T-helper 1 cell treated with Interleukin-12 subunit alpha and Interleukin-12 subunit beta and Interleukin-4 antibody, amounts not matched to agents 30 μg/mL and 1 μg/mL, for 36 hours (primary cell): ENCODE results near the gene PCCA.

Source experiments
- H3K27ac Mint-ChIP-seq: one replicate; pipeline ENCODE4 v1.8.0; 2021; ENCODE audit warnings: mild to moderate bottlenecking, mixed read lengths
- H3K27me3 Mint-ChIP-seq: one replicate; pipeline ENCODE4 v1.8.0; 2021; ENCODE audit warnings: low read depth, mixed read lengths
- H3K36me3 Mint-ChIP-seq: one replicate; pipeline ENCODE4 v1.8.0; 2021; ENCODE audit warnings: low read depth, mixed read lengths
- H3K4me1 Mint-ChIP-seq: one replicate; pipeline ENCODE4 v1.8.0; 2021; ENCODE audit warnings: low read depth, mixed read lengths
- H3K4me3 Mint-ChIP-seq: one replicate; pipeline ENCODE4 v1.8.0; 2021; ENCODE audit warnings: mild to moderate bottlenecking, moderate library complexity, mixed read lengths
- H3K9me3 Mint-ChIP-seq: one replicate; pipeline ENCODE4 v1.8.0; 2021; ENCODE audit warnings: mixed read lengths

PCCA gene

DNA sequence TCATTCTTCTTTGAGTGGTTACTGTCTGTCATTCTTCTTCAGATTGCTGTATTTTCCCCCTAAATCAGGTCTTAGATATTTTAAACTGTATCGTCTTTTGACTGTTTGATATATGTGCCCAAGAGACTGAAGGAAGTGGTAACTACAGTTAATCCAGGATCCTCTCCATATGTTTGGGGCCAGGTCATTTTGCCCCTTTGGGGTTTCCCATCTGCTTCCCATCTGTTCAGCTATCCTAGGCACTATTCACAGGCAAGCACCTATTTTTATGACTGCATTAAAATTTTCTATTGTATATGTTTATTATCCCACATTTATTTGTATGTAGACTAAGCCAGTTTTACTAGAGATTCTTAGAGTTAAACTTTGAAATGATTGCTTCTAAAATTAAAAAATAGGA lies 244.2 kb downstream of the PCCA start:
- Mint-ChIP-seq H3K27me3 (no peaks in the 10 kb centered on the region), H3K4me3 (no peak overlapping the region), H3K36me3 (peaks cover 38% of the 10 kb centered on the region), H3K9me3 (peaks cover 23% of the 10 kb centered on the region), H3K4me1 (peaks cover 18% of the 10 kb centered on the region), H3K27ac (peak overlapping the region; percentile 13)

DNA sequence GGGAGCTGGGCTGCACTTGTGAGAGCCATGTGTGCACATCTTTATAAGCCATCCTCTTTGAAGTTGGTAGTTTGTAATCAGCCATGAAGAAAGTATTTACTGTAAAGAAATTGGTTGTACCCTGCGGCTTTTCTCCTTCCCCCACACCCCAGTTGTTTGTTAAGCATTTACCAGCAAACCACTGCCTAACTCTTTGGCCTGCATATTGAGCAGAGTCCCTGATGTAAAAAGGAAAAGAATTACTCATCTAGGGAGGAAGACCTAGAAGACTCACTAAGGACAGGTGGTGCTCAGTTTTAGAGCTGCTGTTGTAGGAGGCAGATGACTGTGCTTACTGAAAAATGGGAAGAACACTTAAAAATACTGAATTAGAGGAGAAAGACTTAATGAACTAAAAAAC lies 245.3 kb downstream of the PCCA start:
- Mint-ChIP-seq H3K4me3 (peak overlapping the region; percentile 12), H3K36me3 (peaks cover 36% of the 10 kb centered on the region), H3K27ac (peak overlapping the region; percentile 47), H3K4me1 (peaks cover 18% of the 10 kb centered on the region), H3K9me3 (peaks cover 21% of the 10 kb centered on the region), H3K27me3 (no peaks in the 10 kb centered on the region)

DNA sequence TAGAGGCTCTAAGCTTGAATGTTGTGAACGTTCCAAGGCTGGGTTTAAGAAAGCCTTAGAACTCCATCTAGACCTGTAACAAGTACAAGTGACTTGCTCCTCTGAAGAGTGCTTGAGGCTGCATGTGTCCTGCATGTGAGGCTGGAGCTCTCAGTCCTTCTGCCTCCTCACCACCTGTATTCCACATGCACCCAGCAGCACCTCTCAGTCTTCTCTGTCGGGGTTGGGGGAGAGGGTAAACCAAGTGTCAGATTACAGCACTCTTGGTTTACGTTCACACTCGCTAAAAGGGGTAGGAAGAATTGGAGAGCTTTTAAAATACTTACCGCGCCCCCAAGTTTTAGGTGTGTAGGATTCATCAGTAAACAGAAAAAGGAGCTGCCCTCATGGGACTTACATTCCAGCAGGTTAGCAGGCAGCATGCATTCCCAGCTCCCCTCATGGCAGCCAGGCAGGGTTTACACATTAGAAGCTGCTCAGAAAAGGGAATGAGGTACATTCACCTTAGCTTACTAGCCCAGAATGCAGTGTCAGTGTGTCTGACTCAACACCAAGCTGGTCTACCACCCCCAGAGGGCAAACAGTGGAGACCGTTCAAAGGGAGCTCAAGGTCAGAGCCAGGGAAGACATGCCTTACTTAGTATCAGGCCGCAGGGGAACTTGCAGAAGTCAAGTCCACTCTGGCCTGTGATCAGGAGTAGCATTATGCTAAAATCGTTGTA lies 248.1 kb downstream of the PCCA start:
- H3K4me3 Mint-ChIP-seq: no peak overlapping the region
- H3K27me3 Mint-ChIP-seq: no peaks in the 10 kb centered on the region
- H3K27ac Mint-ChIP-seq: no peak overlapping the region
- H3K36me3 Mint-ChIP-seq: peaks cover 40% of the 10 kb centered on the region
- peaks cover 21% of the 10 kb centered on the region for H3K9me3 Mint-ChIP-seq
- H3K4me1 Mint-ChIP-seq: peaks cover 32% of the 10 kb centered on the region

GRCh38 chr13:100338275-100338674 lies 249.4 kb downstream of the PCCA start:
- Mint-ChIP-seq H3K9me3 (peaks cover 16% of the 10 kb centered on the region), H3K27ac (no peak overlapping the region), H3K4me3 (no peak overlapping the region), H3K4me1 (peaks cover 28% of the 10 kb centered on the region), H3K36me3 (peaks cover 36% of the 10 kb centered on the region), H3K27me3 (no peaks in the 10 kb centered on the region)

GRCh38 chr13:100339411-100339940 lies 250.6 kb downstream of the PCCA start:
- peaks cover 34% of the 10 kb centered on the region for H3K36me3 Mint-ChIP-seq
- H3K27me3 Mint-ChIP-seq: no peaks in the 10 kb centered on the region
- no peak overlapping the region for H3K27ac Mint-ChIP-seq
- H3K4me3 Mint-ChIP-seq: no peak overlapping the region
- H3K9me3 Mint-ChIP-seq: peaks cover 13% of the 10 kb centered on the region
- H3K4me1 Mint-ChIP-seq: peaks cover 20% of the 10 kb centered on the region

- H3K4me3 Mint-ChIP-seq: peak overlapping the region; percentile 15
- H3K27ac Mint-ChIP-seq: peak overlapping the region; percentile 27
- peaks cover 23% of the 10 kb centered on the region for H3K36me3 Mint-ChIP-seq
- no peaks in the 10 kb centered on the region for H3K9me3 Mint-ChIP-seq
- H3K4me1 Mint-ChIP-seq: peaks cover 19% of the 10 kb centered on the region
- no peaks in the 10 kb centered on the region for H3K27me3 Mint-ChIP-seq
These were observed 252.0 kb downstream of the PCCA start for GRCh38 chr13:100340865-100341264.

- Mint-ChIP-seq H3K27me3 (no peaks in the 10 kb centered on the region), H3K9me3 (no peaks in the 10 kb centered on the region), H3K27ac (no peak overlapping the region), H3K4me3 (no peak overlapping the region), H3K4me1 (peaks cover 19% of the 10 kb centered on the region), H3K36me3 (peaks cover 26% of the 10 kb centered on the region)
These were observed 252.4 kb downstream of the PCCA start for GRCh38 chr13:100341327-100341726.

DNA sequence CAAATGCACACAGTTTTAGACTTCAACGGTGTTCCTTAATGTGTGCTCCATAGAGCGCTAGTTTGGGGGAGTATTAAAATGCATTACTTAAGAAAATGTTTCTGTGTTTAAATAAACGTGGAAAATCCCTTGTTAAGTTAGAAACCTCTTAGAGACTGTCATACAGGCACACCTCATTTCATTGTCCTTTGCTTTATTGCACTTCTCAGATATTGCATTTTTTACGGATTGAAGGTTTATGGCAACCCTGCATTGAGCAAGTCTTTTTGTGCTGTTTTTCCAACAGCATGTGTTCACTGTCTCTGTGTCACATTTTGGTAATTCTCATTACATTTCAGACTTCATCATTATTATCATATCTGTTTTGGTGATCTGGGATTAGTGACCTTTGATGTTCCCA lies 255.7 kb downstream of the PCCA start:
- Mint-ChIP-seq H3K27me3 (no peaks in the 10 kb centered on the region), H3K4me1 (peaks cover 18% of the 10 kb centered on the region), H3K9me3 (no peaks in the 10 kb centered on the region), H3K27ac (no peak overlapping the region), H3K36me3 (peaks cover 20% of the 10 kb centered on the region), H3K4me3 (no peak overlapping the region)

- H3K9me3 Mint-ChIP-seq: no peaks in the 10 kb centered on the region
- peaks cover 2% of the 10 kb centered on the region for H3K4me1 Mint-ChIP-seq
- H3K27me3 Mint-ChIP-seq: no peaks in the 10 kb centered on the region
- peaks cover 12% of the 10 kb centered on the region for H3K36me3 Mint-ChIP-seq
- no peak overlapping the region for H3K4me3 Mint-ChIP-seq
- H3K27ac Mint-ChIP-seq: no peak overlapping the region
These were observed 259.1 kb downstream of the PCCA start for GRCh38 chr13:100347968-100348367.

- Mint-ChIP-seq H3K4me1 (peaks cover 2% of the 10 kb centered on the region), H3K27ac (no peak overlapping the region), H3K27me3 (no peaks in the 10 kb centered on the region), H3K36me3 (peaks cover 4% of the 10 kb centered on the region), H3K9me3 (no peaks in the 10 kb centered on the region), H3K4me3 (no peak overlapping the region)
These were observed 260.7 kb downstream of the PCCA start for GRCh38 chr13:100349594-100349993.

DNA sequence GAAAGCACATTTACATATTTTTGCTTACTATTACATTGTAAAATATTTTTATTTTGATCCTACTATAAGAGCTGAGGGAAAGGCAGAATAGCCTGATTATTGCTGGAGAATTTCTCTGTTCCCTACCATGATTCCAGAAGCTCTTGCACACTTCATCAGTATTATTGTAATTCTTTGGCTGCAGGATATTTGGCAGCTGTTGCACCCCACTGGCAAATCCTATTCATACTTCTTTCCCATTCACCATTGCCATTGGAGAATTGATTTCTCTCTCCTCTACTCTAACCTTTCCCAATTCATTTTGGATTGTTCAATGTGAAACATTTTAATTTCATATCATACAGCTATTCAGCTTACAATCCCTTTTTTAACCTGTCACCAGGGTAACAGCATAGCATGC lies 261.7 kb downstream of the PCCA start:
- Mint-ChIP-seq H3K27ac (no peak overlapping the region), H3K9me3 (no peaks in the 10 kb centered on the region), H3K36me3 (peaks cover 8% of the 10 kb centered on the region), H3K4me1 (no peaks in the 10 kb centered on the region), H3K27me3 (peaks cover under 1% of the 10 kb centered on the region), H3K4me3 (no peak overlapping the region)

GRCh38 chr13:100356426-100356825 lies 267.5 kb downstream of the PCCA start:
- peaks cover 4% of the 10 kb centered on the region for H3K27me3 Mint-ChIP-seq
- H3K27ac Mint-ChIP-seq: no peak overlapping the region
- H3K36me3 Mint-ChIP-seq: peaks cover 9% of the 10 kb centered on the region
- no peak overlapping the region for H3K4me3 Mint-ChIP-seq
- H3K4me1 Mint-ChIP-seq: no peaks in the 10 kb centered on the region
- H3K9me3 Mint-ChIP-seq: no peaks in the 10 kb centered on the region

DNA sequence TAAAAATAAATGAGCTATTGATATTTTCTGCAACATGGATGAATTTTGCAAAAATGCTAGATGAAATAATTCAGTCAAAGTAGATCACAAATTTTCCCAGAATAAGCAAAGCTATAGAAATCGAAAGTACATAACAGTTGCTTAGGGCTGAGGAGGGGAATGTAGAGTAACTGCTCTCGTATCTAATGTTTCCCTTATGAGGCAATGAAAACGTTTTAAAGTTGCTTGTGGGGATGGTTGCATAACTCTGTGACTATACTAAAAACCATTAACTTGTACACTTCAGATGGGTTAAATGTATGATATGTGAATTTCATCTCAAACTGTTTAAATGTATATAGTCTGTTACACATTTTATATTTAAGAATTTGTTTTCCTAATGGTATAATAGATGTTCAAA lies 268.0 kb downstream of the PCCA start:
- no peaks in the 10 kb centered on the region for H3K4me1 Mint-ChIP-seq
- peaks cover 4% of the 10 kb centered on the region for H3K27me3 Mint-ChIP-seq
- peaks cover 9% of the 10 kb centered on the region for H3K36me3 Mint-ChIP-seq
- no peak overlapping the region for H3K27ac Mint-ChIP-seq
- no peaks in the 10 kb centered on the region for H3K9me3 Mint-ChIP-seq
- no peak overlapping the region for H3K4me3 Mint-ChIP-seq

DNA sequence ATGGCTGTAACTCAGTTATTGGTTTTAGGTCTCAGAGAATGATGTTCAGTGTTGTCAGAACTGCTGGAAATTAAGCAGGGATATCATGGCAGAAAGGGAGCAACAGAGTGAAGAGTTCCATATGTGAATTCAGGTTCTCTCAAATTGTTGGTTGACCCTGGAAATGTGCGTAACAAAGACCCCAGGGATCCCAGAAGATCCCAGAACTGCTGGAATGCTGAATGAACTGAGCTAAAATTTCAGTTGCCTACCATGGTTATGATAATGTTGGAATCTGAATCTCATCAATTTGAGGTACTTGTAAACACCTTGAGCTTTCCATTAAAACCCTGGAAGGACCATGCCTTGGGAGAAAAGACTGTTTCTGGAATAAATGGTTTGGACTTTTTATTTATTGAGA lies 268.9 kb downstream of the PCCA start:
- H3K4me1 Mint-ChIP-seq: no peaks in the 10 kb centered on the region
- peaks cover 4% of the 10 kb centered on the region for H3K27me3 Mint-ChIP-seq
- H3K9me3 Mint-ChIP-seq: no peaks in the 10 kb centered on the region
- H3K4me3 Mint-ChIP-seq: no peak overlapping the region
- H3K36me3 Mint-ChIP-seq: peaks cover 9% of the 10 kb centered on the region
- no peak overlapping the region for H3K27ac Mint-ChIP-seq

- Mint-ChIP-seq H3K4me3 (no peak overlapping the region), H3K27me3 (no peaks in the 10 kb centered on the region), H3K36me3 (peaks cover 6% of the 10 kb centered on the region), H3K9me3 (no peaks in the 10 kb centered on the region), H3K27ac (no peak overlapping the region), H3K4me1 (peaks cover 7% of the 10 kb centered on the region)
These were observed 272.6 kb downstream of the PCCA start for GRCh38 chr13:100361504-100361903.
